HepG2 (cell line): ENCODE measurements around the gene MLXIPL. TPM values are rescaled to one million over a fixed set of nuclear protein-coding genes. Genes with fewer than 3 reads are reported as not detected.

Experiments used
- DMAP1 ChIP-seq: IDR thresholded peaks from 2 replicates; pipeline ENCODE4 v1.6.1; 2016
- FOXJ3 ChIP-seq: sonication (generic); formaldehyde crosslinking; IDR thresholded peaks from 2 replicates; pipeline ENCODE4 v1.4.0; 2020; ENCODE audit warnings: missing genetic modification reagents, mild to moderate bottlenecking, borderline replicate concordance
- HNF1B ChIP-seq: sonication (generic); formaldehyde crosslinking; IDR thresholded peaks from 2 replicates; pipeline ENCODE4 v1.5.1; 2020; ENCODE audit warnings: mild to moderate bottlenecking, moderate library complexity, missing genetic modification reagents
- MAFK ChIP-seq, 2 experiments: IDR thresholded peaks in 1 of 2; conservative IDR thresholded peaks in 1 of 2; 2 replicates each; pipeline ENCODE4 v1.6.1; 2011; ENCODE audit warnings: improper control_type of control experiment in 2 of 2, low read length in 2 of 2
- PBX3 ChIP-seq: sonication (generic); formaldehyde crosslinking; IDR thresholded peaks from 2 replicates; pipeline ENCODE4 v1.8.1; 2023; ENCODE audit warnings: missing genetic modification reagents, inconsistent platforms, borderline replicate concordance
- RFX1 ChIP-seq: fragments of 450-650 bp; IDR thresholded peaks from 2 replicates; pipeline ENCODE4 v1.6.1; 2017
- SMAD9 ChIP-seq: sonication (generic); formaldehyde crosslinking; IDR thresholded peaks from 2 replicates; pipeline ENCODE4 v1.5.1; 2020; ENCODE audit warnings: mild to moderate bottlenecking, missing genetic modification reagents
- TGIF2 ChIP-seq: IDR thresholded peaks from 2 replicates; pipeline ENCODE4 v1.6.1; 2016; ENCODE audit warnings: control low read depth, missing compliant biosample characterization
- THAP9 ChIP-seq: sonication (generic); formaldehyde crosslinking; IDR thresholded peaks from 2 replicates; pipeline ENCODE4; 2020; ENCODE audit warnings: missing genetic modification reagents, mild to moderate bottlenecking, borderline replicate concordance
- TRAFD1 ChIP-seq: sonication (generic); formaldehyde crosslinking; IDR thresholded peaks from 2 replicates; pipeline ENCODE4 v1.5.1; 2020; ENCODE audit warnings: missing genetic modification reagents, mild to moderate bottlenecking, borderline replicate concordance
- ZFX ChIP-seq: sonication (generic); formaldehyde crosslinking; IDR thresholded peaks from 2 replicates; pipeline ENCODE4 v1.4.0; 2020; ENCODE audit warnings: mild to moderate bottlenecking, low read depth, missing genetic modification reagents, moderate library complexity
- ZNF121 ChIP-seq: sonication (generic); formaldehyde crosslinking; IDR thresholded peaks from 2 replicates; pipeline ENCODE4 v1.5.0; 2020; ENCODE audit warnings: mild to moderate bottlenecking, missing genetic modification reagents
- ZNF224 ChIP-seq: sonication (generic); formaldehyde crosslinking; IDR thresholded peaks from 2 replicates; pipeline ENCODE4 v1.5.0; 2020; ENCODE audit warnings: mild to moderate bottlenecking, missing genetic modification reagents
- ZNF292 ChIP-seq: sonication (generic); formaldehyde crosslinking; IDR thresholded peaks from 2 replicates; pipeline ENCODE4 v1.8.1; 2022; ENCODE audit warnings: mild to moderate bottlenecking, low read depth, missing genetic modification reagents, borderline replicate concordance
- ZNF331 ChIP-seq: sonication (generic); formaldehyde crosslinking; IDR thresholded peaks from 2 replicates; pipeline ENCODE4 v1.4.0; 2020; ENCODE audit warnings: missing genetic modification reagents
- ZNF432 ChIP-seq: sonication (generic); formaldehyde crosslinking; IDR thresholded peaks from 2 replicates; pipeline ENCODE4 v1.5.0; 2020; ENCODE audit warnings: missing genetic modification reagents, mild to moderate bottlenecking, borderline replicate concordance
- ZNF639 ChIP-seq: conservative IDR thresholded peaks from 2 replicates; pipeline ENCODE4 v1.6.1; 2018; ENCODE audit warnings: missing genetic modification reagents
- ZNF691 ChIP-seq: sonication (generic); formaldehyde crosslinking; IDR thresholded peaks from 2 replicates; pipeline ENCODE4 v1.4.0; 2020; ENCODE audit warnings: missing genetic modification reagents, low read depth, mild to moderate bottlenecking, borderline replicate concordance
- ZNF720 ChIP-seq: sonication (generic); formaldehyde crosslinking; IDR thresholded peaks from 2 replicates; pipeline ENCODE4 v1.4.0; 2020; ENCODE audit warnings: missing genetic modification reagents
- ZNF773 ChIP-seq: sonication (generic); formaldehyde crosslinking; IDR thresholded peaks from 2 replicates; pipeline ENCODE4 v1.4.0; 2020; ENCODE audit warnings: missing genetic modification reagents, borderline replicate concordance
- polyA plus RNA-seq, 8 experiments: library from polyadenylated mRNA; depleted of rRNA in 3 of 8; stranded (reverse) in 7 of 8; unstranded in 1 of 8; fragments of >200 nt; fragmentation: Illumina TruSeq in 4 of 8; extraction: Trizol in 4 of 8; gene quantifications; 2 replicates each; pipeline versions ENCODE4 v1.2.1 to v1.2.3, GENCODE V29; 2011 to 2016; ENCODE audit warnings: low read depth in 4 of 8, missing spikeins in 1 of 8, mixed read lengths in 1 of 8; ENCODE audit not compliant: insufficient read depth in 1 of 8
- total RNA-seq, 5 experiments: library from RNA; depleted of rRNA; stranded (reverse); fragments of >200 nt; fragmentation: Illumina TruSeq; extraction: Trizol; gene quantifications; 2 replicates each; pipeline ENCODE4 v1.2.3, GENCODE V29; 2016; ENCODE audit warnings: low read depth in 1 of 5

MLXIPL gene
- total and polyA plus RNA-seq, 2 of the 13 experiments (the other 11 are each of a cell fraction or from before 2014, with no cell fraction given): 51.6 to 60.1 TPM

GRCh38 chr7:73577627-73578341, 46.5 kb downstream of the MLXIPL start (continued):
- TF ChIP-seq ZFX (CRISPR knock-in tag): no peak
- TF ChIP-seq RFX1: no peak
- no peak for TF ChIP-seq DMAP1 (CRISPR knock-in tag)
- TF ChIP-seq HNF1B (CRISPR knock-in tag): 0 out of 2 replicates have a peak, but pooled peaks have one; percentile 21
- TF ChIP-seq THAP9: 0 out of 2 replicates have a peak, but pooled peaks have one; percentile 8
- TF ChIP-seq ZNF639 (CRISPR knock-in tag): no peak
- TF ChIP-seq PBX3 (CRISPR knock-in tag): no peak
- no peak for TF ChIP-seq ZNF292
- no peak for TF ChIP-seq ZNF773 (CRISPR knock-in tag)
- 0 out of 2 replicates have a peak, but pooled peaks have one; percentile 51 for TF ChIP-seq ZNF224 (CRISPR knock-in tag)
- no peak for TF ChIP-seq FOXJ3
- TF ChIP-seq TRAFD1 (CRISPR knock-in tag): no peak
- peak; percentile 88 for TF ChIP-seq ZNF121 (CRISPR knock-in tag)
- no peak for TF ChIP-seq ZNF720 (CRISPR knock-in tag)
- TF ChIP-seq ZNF432 (CRISPR knock-in tag): no peak
- TF ChIP-seq TGIF2: no peak
- TF ChIP-seq ZNF331 (CRISPR knock-in tag): no peak
- peak; percentile 6; the same call in 1 of the 2 replicates for TF ChIP-seq ZNF691
- no peak for TF ChIP-seq MAFK (conservative IDR thresholded peaks at IDR 0.05 in 1 of 2, IDR thresholded peaks at IDR 0.05 in 1 of 2; ENCODE audit: low read length in 2 of 2)
- no peak for TF ChIP-seq SMAD9
